NB4 (cell line): ENCODE results near the gene SFMBT2.

Experiments
- CTCF ChIP-seq: IDR thresholded peaks from one replicate; pipeline ENCODE4 v1.5.1; 2012; ENCODE audit warnings: low read depth, low read length
- MAX ChIP-seq: IDR thresholded peaks from 2 replicates; pipeline ENCODE4 v1.6.1; 2011; ENCODE audit warnings: low read depth, low read length
- POLR2A ChIP-seq: IDR thresholded peaks from 2 replicates; pipeline ENCODE4 v1.6.1; 2011; ENCODE audit warnings: mild to moderate bottlenecking; ENCODE audit not compliant: insufficient read length; ENCODE audit errors: extremely low read depth

GRCh38 chr10:7300384-7300971 is 110.4 kb downstream of the SFMBT2 start:
- TF ChIP-seq CTCF (no peak), POLR2A (no peak), MAX (no peak)
